Measurements from ENCODE around the gene EPHA2. TPM values are rescaled to one million over a fixed set of nuclear protein-coding genes. Genes with fewer than 3 reads are reported as not detected.
A peak's percentile ranks its signal among the peaks of the same experiment; 100 is the strongest.
"Not testable (repeated sequence)": the region's sequence is repeated elsewhere in the genome, so short reads cannot be mapped to it uniquely, and the experiment has no call there.

Gene EPHA2
- total and polyA plus RNA-seq, 9 donors: 3.3 to 9.8 (median 6.9) TPM

DNA sequence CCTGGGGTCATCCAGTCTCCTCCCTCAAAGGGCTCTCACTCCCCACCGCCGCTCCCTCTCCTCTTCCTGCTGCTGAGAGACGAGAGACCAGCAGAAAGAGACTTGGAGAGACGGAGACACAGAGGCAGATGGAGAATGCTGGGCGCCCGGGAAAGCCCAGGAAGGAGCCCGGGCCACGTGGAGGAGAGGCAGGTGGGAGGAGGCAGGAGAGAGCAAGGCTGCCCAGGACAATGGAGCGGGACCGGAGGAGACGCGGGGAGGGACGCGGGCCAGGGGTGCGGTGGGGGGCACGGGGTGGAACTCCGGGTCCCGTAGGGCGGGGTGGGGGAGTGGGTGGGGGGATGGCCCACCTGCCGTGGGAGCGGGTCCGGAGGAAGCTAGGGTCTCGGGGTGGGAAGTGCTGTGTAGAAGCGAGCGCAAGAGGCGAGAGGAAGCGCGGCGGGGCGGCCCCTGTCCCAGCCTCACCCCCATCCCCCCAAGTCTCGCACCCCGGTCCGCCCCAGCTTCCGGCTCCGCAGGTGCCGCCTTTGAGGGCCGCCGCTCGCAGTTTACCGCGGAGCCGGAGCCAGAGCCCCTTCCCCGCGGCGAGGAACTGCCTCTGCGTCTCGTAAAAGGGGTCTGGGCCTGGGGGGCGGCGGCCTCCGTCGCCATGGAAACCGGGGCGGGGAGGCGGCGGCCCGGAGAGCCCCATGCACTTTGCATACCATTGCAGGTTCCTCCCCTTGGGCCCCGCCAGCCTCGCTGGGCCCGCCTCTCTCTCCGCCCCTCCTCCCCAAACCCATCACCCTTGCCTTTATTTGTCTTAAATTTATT is 11.7 kb upstream of the EPHA2 start:
- DNase-seq: no peak
- H3K4me1 ChIP-seq (ENCODE audit: control insufficient read depth, insufficient read depth, low read length): peaks cover 15% of the 10 kb centered on the region
- no peak overlapping the region for H3K27ac ChIP-seq (ENCODE audit: low read length)
- peak overlapping the region; percentile 47 for H3K4me3 ChIP-seq (ENCODE audit: low read length)
- 3% methylated on average over 34 of the region's 60 CpGs for WGBS (ENCODE audit: insufficient coverage)
- H3K9me3 ChIP-seq (replicated peaks; ENCODE audit: control insufficient read depth, low read depth, low read length): no peaks in the 10 kb centered on the region
- no peaks in the 10 kb centered on the region for H3K36me3 ChIP-seq (ENCODE audit: control insufficient read depth, insufficient read depth, low read length)
- H3K27me3 ChIP-seq (ENCODE audit: control insufficient read depth, insufficient read depth, low read length): peaks cover 23% of the 10 kb centered on the region

- H3K4me1 ChIP-seq (ENCODE audit: control insufficient read depth, insufficient read depth, low read length): peaks cover 14% of the 10 kb centered on the region
- H3K27me3 ChIP-seq (ENCODE audit: control insufficient read depth, insufficient read depth, low read length): peaks cover 30% of the 10 kb centered on the region
- no peaks in the 10 kb centered on the region for H3K36me3 ChIP-seq (ENCODE audit: control insufficient read depth, insufficient read depth, low read length)
- H3K9me3 ChIP-seq (replicated peaks; ENCODE audit: control insufficient read depth, low read depth, low read length): no peaks in the 10 kb centered on the region
- no peak overlapping the region for H3K4me3 ChIP-seq (ENCODE audit: low read length)
- no peak for DNase-seq
- WGBS (ENCODE audit: insufficient coverage): 100% methylated on average over 1 of the region's 2 CpGs
- H3K27ac ChIP-seq (ENCODE audit: low read length): no peak overlapping the region
These were observed 10.2 kb upstream of the EPHA2 start for GRCh38 chr1:16166117-16166516.

DNA sequence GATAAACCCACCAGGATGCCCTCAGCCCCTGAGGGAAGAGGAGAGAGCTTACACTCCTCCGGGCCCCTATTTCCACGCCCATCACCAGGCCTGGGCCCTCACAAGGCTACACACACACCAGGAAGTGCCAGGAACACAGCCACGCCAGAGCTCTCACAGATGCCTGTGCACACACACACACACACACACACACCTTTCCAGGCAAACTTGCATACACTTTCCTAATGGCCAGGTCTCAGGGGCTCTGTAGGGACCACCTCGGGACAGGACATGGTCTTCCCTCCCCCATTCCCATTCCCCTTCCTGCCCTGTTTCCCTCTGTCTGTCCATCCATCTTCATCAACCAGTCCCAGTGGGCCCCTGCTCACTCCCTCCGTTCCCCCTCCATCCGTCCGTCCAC is 9.7 kb upstream of the EPHA2 start:
- no peak overlapping the region for H3K4me3 ChIP-seq (ENCODE audit: low read length)
- peaks cover 30% of the 10 kb centered on the region for H3K27me3 ChIP-seq (ENCODE audit: control insufficient read depth, insufficient read depth, low read length)
- peaks cover 14% of the 10 kb centered on the region for H3K4me1 ChIP-seq (ENCODE audit: control insufficient read depth, insufficient read depth, low read length)
- no peak for DNase-seq
- no peaks in the 10 kb centered on the region for H3K9me3 ChIP-seq (replicated peaks; ENCODE audit: control insufficient read depth, low read depth, low read length)
- 69% methylated on average over 5 of the region's 7 CpGs for WGBS (ENCODE audit: insufficient coverage)
- no peaks in the 10 kb centered on the region for H3K36me3 ChIP-seq (ENCODE audit: control insufficient read depth, insufficient read depth, low read length)
- H3K27ac ChIP-seq (ENCODE audit: low read length): no peak overlapping the region

- H3K9me3 ChIP-seq (replicated peaks; ENCODE audit: control insufficient read depth, low read depth, low read length): no peaks in the 10 kb centered on the region
- H3K4me1 ChIP-seq (ENCODE audit: control insufficient read depth, insufficient read depth, low read length): peaks cover 14% of the 10 kb centered on the region
- no peak overlapping the region for H3K27ac ChIP-seq (ENCODE audit: low read length)
- no peak for DNase-seq
- 0% methylated on average over 1 of the region's 5 CpGs for WGBS (ENCODE audit: insufficient coverage)
- peaks cover 28% of the 10 kb centered on the region for H3K27me3 ChIP-seq (ENCODE audit: control insufficient read depth, insufficient read depth, low read length)
- no peaks in the 10 kb centered on the region for H3K36me3 ChIP-seq (ENCODE audit: control insufficient read depth, insufficient read depth, low read length)
- H3K4me3 ChIP-seq (ENCODE audit: low read length): no peak overlapping the region
These were observed 9.2 kb upstream of the EPHA2 start for GRCh38 chr1:16165073-16165364.

- 69% methylated on average over 10 of the region's 17 CpGs for WGBS (ENCODE audit: insufficient coverage)
- H3K4me3 ChIP-seq (ENCODE audit: low read length): no peak overlapping the region
- no peak overlapping the region for H3K27ac ChIP-seq (ENCODE audit: low read length)
- H3K36me3 ChIP-seq (ENCODE audit: control insufficient read depth, insufficient read depth, low read length): no peaks in the 10 kb centered on the region
- H3K4me1 ChIP-seq (ENCODE audit: control insufficient read depth, insufficient read depth, low read length): peaks cover 14% of the 10 kb centered on the region
- H3K9me3 ChIP-seq (replicated peaks; ENCODE audit: control insufficient read depth, low read depth, low read length): no peaks in the 10 kb centered on the region
- no peak for DNase-seq
- peaks cover 28% of the 10 kb centered on the region for H3K27me3 ChIP-seq (ENCODE audit: control insufficient read depth, insufficient read depth, low read length)
These were observed 8.6 kb upstream of the EPHA2 start for GRCh38 chr1:16164213-16165072.

- not testable (repeated sequence) for H3K4me3 ChIP-seq (ENCODE audit: low read length); H3K9me3 ChIP-seq (replicated peaks; ENCODE audit: control insufficient read depth, low read depth, low read length); H3K36me3 ChIP-seq (ENCODE audit: control insufficient read depth, insufficient read depth, low read length); DNase-seq; H3K27ac ChIP-seq (ENCODE audit: low read length)
- WGBS (ENCODE audit: insufficient coverage): 90% methylated on average over 6 of the region's 12 CpGs
- Histone ChIP-seq H3K27me3 (ENCODE audit: control insufficient read depth, insufficient read depth, low read length) (peaks cover 23% of the 10 kb centered on the region), H3K4me1 (ENCODE audit: control insufficient read depth, insufficient read depth, low read length) (peaks cover 14% of the 10 kb centered on the region)
These were observed 7.8 kb upstream of the EPHA2 start for GRCh38 chr1:16163608-16164212.

GRCh38 chr1:16162163-16162822 is 6.4 kb upstream of the EPHA2 start:
- H3K4me3 ChIP-seq (ENCODE audit: low read length): no peak overlapping the region
- peaks cover 15% of the 10 kb centered on the region for H3K27me3 ChIP-seq (ENCODE audit: control insufficient read depth, insufficient read depth, low read length)
- WGBS (ENCODE audit: insufficient coverage): 24% methylated on average over 12 of the region's 32 CpGs
- peaks cover 7% of the 10 kb centered on the region for H3K4me1 ChIP-seq (ENCODE audit: control insufficient read depth, insufficient read depth, low read length)
- no peaks in the 10 kb centered on the region for H3K9me3 ChIP-seq (replicated peaks; ENCODE audit: control insufficient read depth, low read depth, low read length)
- DNase-seq: no peak
- no peaks in the 10 kb centered on the region for H3K36me3 ChIP-seq (ENCODE audit: control insufficient read depth, insufficient read depth, low read length)
- H3K27ac ChIP-seq (ENCODE audit: low read length): no peak overlapping the region

DNA sequence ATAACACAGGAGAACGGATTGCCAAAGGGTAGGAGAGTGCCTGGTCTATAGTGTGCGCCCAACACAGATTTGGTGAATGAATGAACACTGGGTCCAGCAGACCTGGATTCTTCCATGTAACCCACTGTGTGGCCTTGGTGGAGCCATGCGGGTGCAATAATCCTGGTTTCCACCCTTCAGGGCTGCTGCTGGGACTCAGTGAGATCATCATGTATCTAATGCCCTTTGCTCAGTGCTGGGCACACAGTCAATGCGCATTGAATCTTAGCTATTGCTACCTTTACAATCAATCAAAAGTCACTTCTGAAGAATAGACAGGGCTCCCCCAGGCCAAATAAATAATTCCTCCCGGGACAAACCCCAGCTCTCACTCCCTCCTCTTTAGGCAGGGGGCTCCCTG is 5.8 kb upstream of the EPHA2 start:
- Histone ChIP-seq H3K4me1 (ENCODE audit: control insufficient read depth, insufficient read depth, low read length) (peaks cover 8% of the 10 kb centered on the region), H3K9me3 (replicated peaks; ENCODE audit: control insufficient read depth, low read depth, low read length) (no peaks in the 10 kb centered on the region), H3K27ac (ENCODE audit: low read length) (no peak overlapping the region), H3K4me3 (ENCODE audit: low read length) (no peak overlapping the region), H3K36me3 (ENCODE audit: control insufficient read depth, insufficient read depth, low read length) (no peaks in the 10 kb centered on the region), H3K27me3 (ENCODE audit: control insufficient read depth, insufficient read depth, low read length) (peaks cover 12% of the 10 kb centered on the region)
- no peak for DNase-seq
- WGBS (ENCODE audit: insufficient coverage): 90% methylated on average over 3 of the region's 5 CpGs

GRCh38 chr1:16158993-16159831 is 3.3 kb upstream of the EPHA2 start:
- Histone ChIP-seq H3K27ac (ENCODE audit: low read length) (no peak overlapping the region), H3K4me1 (ENCODE audit: control insufficient read depth, insufficient read depth, low read length) (peaks cover 29% of the 10 kb centered on the region), H3K27me3 (ENCODE audit: control insufficient read depth, insufficient read depth, low read length) (peaks cover 26% of the 10 kb centered on the region), H3K4me3 (ENCODE audit: low read length) (no peak overlapping the region), H3K36me3 (ENCODE audit: control insufficient read depth, insufficient read depth, low read length) (no peaks in the 10 kb centered on the region), H3K9me3 (replicated peaks; ENCODE audit: control insufficient read depth, low read depth, low read length) (no peaks in the 10 kb centered on the region)
- WGBS (ENCODE audit: insufficient coverage): 100% methylated on average over 2 of the region's 16 CpGs
- no peak for DNase-seq
